Ovary (tissue), 9 donors: ENCODE results near the gene VASN. TPM values are rescaled to one million over a fixed set of nuclear protein-coding genes. Genes with fewer than 3 reads are reported as not detected.

Experiments used
- DNase-seq, 5 donors: peaks; one replicate each; pipeline ENCODE4 v3.0.0-alpha.2; 2019 to 2020
- H3K27ac ChIP-seq, 2 donors: fragments of 200-600 bp; one replicate each; pipeline versions ENCODE4 v1.5.1 to v1.8.0; 2019 to 2022
- H3K27me3 ChIP-seq: fragments of 200-600 bp; one replicate; pipeline ENCODE4 v1.8.0; 2022
- H3K36me3 ChIP-seq: fragments of 200-600 bp; sonication (generic); one replicate; pipeline ENCODE4 v1.5.1; 2019
- H3K4me1 ChIP-seq: one replicate; pipeline ENCODE4 v1.8.1; 2013; ENCODE audit warnings: mild to moderate bottlenecking, moderate library complexity; ENCODE audit not compliant: insufficient read depth
- H3K4me3 ChIP-seq: fragments of 200-600 bp; sonication (generic); one replicate; pipeline ENCODE4 v1.5.1; 2017
- H3K9me3 ChIP-seq, 2 donors: fragments of 200-600 bp in 1 of 2; sonication (generic) in 1 of 2; one replicate each; pipeline versions ENCODE4 v1.5.1 to v1.8.1; 2013 to 2019; ENCODE audit warnings: mild to moderate bottlenecking in 1 of 2, moderate library complexity in 1 of 2
- EP300 ChIP-seq: sonication (generic); formaldehyde crosslinking; IDR thresholded peaks from one replicate; pipeline ENCODE4 v1.6.1; 2017; ENCODE audit warnings: antibody characterized with exemption
- POLR2A ChIP-seq: fragments of 450-650 bp; IDR thresholded peaks from one replicate; pipeline ENCODE4 v1.6.1; 2017; ENCODE audit warnings: antibody characterized with exemption, mild to moderate bottlenecking, moderate library complexity
- WGBS, 3 donors: extraction: QIAGEN DNeasy Blood & Tissue Kit in 1 of 3; methylation state at CpG; one replicate each; pipeline versions ENCODE4 v1.1.5 to v1.1.7; 2013 to 2017; 5-methylcytosine and 5-hydroxymethylcytosine counted together
- intact Hi-C, 4 donors: fragments of 100-400 bp; cut with DNase I; formaldehyde crosslinking; loops; one replicate each; pipeline versions ENCODE4 v1.11.0 to v1.15.1; 2022 to 2023
- polyA plus RNA-seq, 2 donors: library from polyadenylated mRNA; stranded (reverse); fragments of 200-250 nt in 1 of 2; fragments of 350-450 nt in 1 of 2; fragmentation: Illumina TruSeq in 1 of 2; extraction: RNeasy Lipid Tissue Mini Kit (QIAGEN cat#74804) in 1 of 2; gene quantifications; one replicate each; pipeline ENCODE4 v1.2.3, GENCODE V29; 2013 to 2014
- total RNA-seq, 7 donors: library from RNA; depleted of rRNA in 2 of 7; stranded (reverse); fragments of >200 nt in 2 of 7; fragmentation: NEBNext Ultra II Directional in 3 of 7; extraction: Animal tissue kit (Norgen Biotek cat#: 25700) in 3 of 7; gene quantifications; one replicate each; pipeline versions ENCODE4 v1.1.0 to v1.2.4, GENCODE V29; 2016 to 2023
- TF ChIP-seq, protein P1 (sequence below), 3 donors: fragments of 450-650 bp in 2 of 3; fragments of 200-600 bp in 1 of 3; IDR thresholded peaks; one replicate each; pipeline versions ENCODE4 v1.5.1 to v1.8.0; 2016 to 2022; ENCODE audit warnings: antibody characterized with exemption in 3 of 3, mild to moderate bottlenecking in 1 of 3
- donor health status: DM: no; HTN: no; CAD: no; lungs with moderate emphysema.
- donor health status: DM: no; HTN: no; CAD: no.
- donor health status: Bipolar disorder and iron deficiency.
- donor health status: DM: yes; HTN: yes; CAD: no.
- donor health status: DM: no; HTN: no; CAD: no.
- donor health status: DM: yes; HTN: yes; CAD: no.

The VASN gene
- total and polyA plus RNA-seq, 9 donors: 2.4 to 49.5 (median 43.5) TPM

- DNase-seq: no peak
- WGBS, 3 donors: 94 to 97% (median 95%) methylated on average over 12 of the region's 12 CpGs
- Histone ChIP-seq H3K4me1 (no peaks in the 10 kb centered on the region), H3K4me3 (no peak overlapping the region), H3K27ac (no peak overlapping the region), H3K9me3 (no peaks in the 10 kb centered on the region), H3K36me3 (no peaks in the 10 kb centered on the region), H3K27me3 (no peaks in the 10 kb centered on the region)
- TF ChIP-seq POLR2A: no peak
- no peak for TF ChIP-seq EP300
- TF ChIP-seq, protein P1, sequence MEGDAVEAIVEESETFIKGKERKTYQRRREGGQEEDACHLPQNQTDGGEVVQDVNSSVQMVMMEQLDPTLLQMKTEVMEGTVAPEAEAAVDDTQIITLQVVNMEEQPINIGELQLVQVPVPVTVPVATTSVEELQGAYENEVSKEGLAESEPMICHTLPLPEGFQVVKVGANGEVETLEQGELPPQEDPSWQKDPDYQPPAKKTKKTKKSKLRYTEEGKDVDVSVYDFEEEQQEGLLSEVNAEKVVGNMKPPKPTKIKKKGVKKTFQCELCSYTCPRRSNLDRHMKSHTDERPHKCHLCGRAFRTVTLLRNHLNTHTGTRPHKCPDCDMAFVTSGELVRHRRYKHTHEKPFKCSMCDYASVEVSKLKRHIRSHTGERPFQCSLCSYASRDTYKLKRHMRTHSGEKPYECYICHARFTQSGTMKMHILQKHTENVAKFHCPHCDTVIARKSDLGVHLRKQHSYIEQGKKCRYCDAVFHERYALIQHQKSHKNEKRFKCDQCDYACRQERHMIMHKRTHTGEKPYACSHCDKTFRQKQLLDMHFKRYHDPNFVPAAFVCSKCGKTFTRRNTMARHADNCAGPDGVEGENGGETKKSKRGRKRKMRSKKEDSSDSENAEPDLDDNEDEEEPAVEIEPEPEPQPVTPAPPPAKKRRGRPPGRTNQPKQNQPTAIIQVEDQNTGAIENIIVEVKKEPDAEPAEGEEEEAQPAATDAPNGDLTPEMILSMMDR (IDR thresholded peaks at IDR 0.05): no peak
- intact Hi-C loops: loop anchor here in 1 of 4 donors (5.0 kb wide), 2 partner anchors 114 to 194 kb away; no protein-coding TSS in a partner anchor
These were observed 29.9 kb downstream of the VASN start for GRCh38 chr16:4401510-4401909.

GRCh38 chr16:4402439-4403132 is 30.9 kb downstream of the VASN start:
- no peaks in the 10 kb centered on the region for H3K4me1 ChIP-seq
- WGBS, 3 donors: 13 to 15% (median 15%) methylated on average over 27 to 29 of the region's 29 CpGs
- no peak overlapping the region for H3K4me3 ChIP-seq
- H3K9me3 ChIP-seq: no peaks in the 10 kb centered on the region
- intact Hi-C loops: loop anchor here (1.0 to 5.0 kb wide), 4 partner anchors 42 to 195 kb away; no protein-coding TSS in a partner anchor
- no peak for TF ChIP-seq EP300
- TF ChIP-seq, protein P1 (IDR thresholded peaks at IDR 0.05): peak; percentile 93 to 99 (median 98)
- H3K27me3 ChIP-seq: no peaks in the 10 kb centered on the region
- peak; percentile 81 to 92 (median 90) for DNase-seq
- no peak overlapping the region for H3K27ac ChIP-seq
- no peaks in the 10 kb centered on the region for H3K36me3 ChIP-seq

DNA sequence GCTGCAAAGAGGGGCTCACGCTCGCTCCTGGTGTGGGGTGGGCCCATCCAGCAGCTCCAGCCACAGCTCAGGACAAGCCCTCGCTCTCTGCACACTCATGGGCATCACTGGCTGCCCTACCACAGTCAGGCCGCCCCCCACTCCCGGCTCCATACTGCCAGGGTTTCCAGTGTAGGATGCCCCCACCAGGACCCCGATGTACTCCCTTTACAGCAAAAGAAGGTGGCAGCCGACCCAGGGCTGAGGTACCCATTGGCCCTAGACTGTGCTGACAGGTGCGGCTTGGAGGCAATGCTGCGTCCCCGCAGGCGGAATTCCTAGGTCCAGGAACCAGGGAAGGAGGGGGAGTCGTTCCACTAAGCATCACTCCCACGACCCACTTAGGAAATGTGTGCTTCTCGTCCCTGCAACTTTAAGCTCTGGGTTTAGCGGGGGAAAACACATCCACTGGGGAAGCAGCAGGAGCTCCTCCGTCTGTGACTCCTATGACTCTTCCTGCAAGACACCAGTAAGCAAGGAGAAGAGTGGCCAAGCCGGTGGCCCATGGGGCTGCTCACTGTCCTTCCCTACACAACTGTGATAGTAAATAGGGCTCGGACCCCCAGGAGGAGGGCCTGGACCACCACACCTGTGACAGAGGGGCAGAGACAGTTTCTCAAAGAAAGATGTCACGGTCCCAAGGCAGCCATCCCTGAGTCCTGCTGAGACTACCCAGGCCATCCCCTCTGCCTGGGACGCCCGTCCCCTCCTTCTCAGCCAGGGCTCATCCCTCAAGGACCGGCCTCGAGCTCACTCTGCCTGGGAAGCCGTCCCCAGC is 31.7 kb downstream of the VASN start:
- Histone ChIP-seq H3K4me1 (no peaks in the 10 kb centered on the region), H3K27ac (no peak overlapping the region), H3K9me3 (no peaks in the 10 kb centered on the region), H3K36me3 (no peaks in the 10 kb centered on the region), H3K4me3 (no peak overlapping the region), H3K27me3 (no peaks in the 10 kb centered on the region)
- DNase-seq: peak in 2 of 5 donors; percentile 23 to 39
- intact Hi-C loops: loop anchor here in 3 of 4 donors (2.0 to 5.0 kb wide), 3 partner anchors 43 to 196 kb away; no protein-coding TSS in a partner anchor
- 75 to 82% (median 78%) methylated on average over 24 of the region's 24 CpGs for WGBS, 3 donors
- TF ChIP-seq, protein P1 (IDR thresholded peaks at IDR 0.05): no peak
- TF ChIP-seq POLR2A: no peak
- no peak for TF ChIP-seq EP300

DNA sequence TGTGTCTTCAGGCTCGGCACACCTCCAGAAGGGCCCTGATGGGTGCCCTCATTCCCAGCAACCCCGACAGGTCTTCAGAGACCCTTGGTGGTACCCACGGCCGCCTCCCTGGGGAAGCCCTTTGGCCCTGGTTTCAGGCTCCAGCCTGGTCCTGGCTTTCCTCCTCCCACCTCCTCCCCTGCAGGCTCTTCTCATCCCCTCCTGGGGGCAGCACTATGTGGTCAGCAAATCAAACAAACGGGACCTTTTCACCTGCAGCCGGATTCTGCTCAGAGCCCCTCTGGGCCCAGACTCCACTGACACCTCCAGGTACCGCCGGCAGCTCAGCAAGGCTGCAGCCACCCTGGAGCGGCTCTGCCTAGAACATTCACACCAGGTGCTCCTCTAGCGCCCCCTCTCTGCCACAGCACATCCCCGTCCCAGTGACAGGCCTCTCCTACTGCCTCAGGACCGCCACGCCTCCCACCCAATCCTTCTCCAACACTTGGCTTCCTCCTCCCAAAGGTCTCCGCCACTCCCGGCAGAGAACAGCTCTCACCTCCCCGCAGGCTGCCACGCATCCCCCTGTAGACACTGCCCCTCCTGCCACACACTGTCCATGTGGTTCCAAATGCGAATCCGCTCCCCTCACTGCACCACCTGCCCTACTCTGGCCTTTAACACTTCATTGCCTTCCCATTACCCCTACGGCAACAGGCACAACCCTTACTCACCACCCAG is 32.8 kb downstream of the VASN start:
- H3K36me3 ChIP-seq: no peaks in the 10 kb centered on the region
- H3K9me3 ChIP-seq: no peaks in the 10 kb centered on the region
- DNase-seq: peak; percentile 23 to 59 (median 39)
- no peaks in the 10 kb centered on the region for H3K27me3 ChIP-seq
- H3K4me3 ChIP-seq: no peak overlapping the region
- TF ChIP-seq, protein P1 (IDR thresholded peaks at IDR 0.05): peak in 1 of 3 donors; percentile 16
- no peak for TF ChIP-seq EP300
- 73 to 77% (median 74%) methylated on average over 20 of the region's 20 CpGs for WGBS, 3 donors
- H3K4me1 ChIP-seq: no peaks in the 10 kb centered on the region
- H3K27ac ChIP-seq: no peak overlapping the region
- intact Hi-C loops: loop anchor here in 1 of 4 donors (5.0 kb wide), 2 partner anchors 117 to 197 kb away; no protein-coding TSS in a partner anchor
